GM19397 (cell line): ENCODE results near the gene FCHSD1.

Source experiments
- ATAC-seq: cut with Tn5 transposase; IDR thresholded peaks from one replicate; pipeline ENCODE4 v1.9.1; 2021; ENCODE audit warnings: mild to moderate bottlenecking, moderate library complexity; ENCODE audit not compliant: unreplicated experiment

Gene FCHSD1

GRCh38 chr5:141650851-141651727 is at the start of gene FCHSD1:
TSS of gene FCHSD1 (minus strand) at chr5:141651418. CDS start at chr5:141651368, 50 bp downstream.
- ATAC-seq, result peak; percentile 97

GRCh38 chr5:141697586-141697985 is 46.4 kb upstream of the FCHSD1 start:
- no peak for ATAC-seq

- ATAC-seq, result no peak
These were observed 45.2 kb upstream of the FCHSD1 start for GRCh38 chr5:141696431-141696830.

- ATAC-seq, result no peak
These were observed 44.5 kb upstream of the FCHSD1 start for GRCh38 chr5:141695627-141696215.

- ATAC-seq, result no peak
These were observed 43.3 kb upstream of the FCHSD1 start for GRCh38 chr5:141694479-141694878.

GRCh38 chr5:141692919-141693725 is 41.9 kb upstream of the FCHSD1 start:
- no peak for ATAC-seq

GRCh38 chr5:141692533-141692888 is 41.3 kb upstream of the FCHSD1 start:
- no peak for ATAC-seq

- peak; percentile 69 for ATAC-seq
These were observed 40.8 kb upstream of the FCHSD1 start for GRCh38 chr5:141691867-141692532.

GRCh38 chr5:141691286-141691866 is 40.2 kb upstream of the FCHSD1 start:
- ATAC-seq, result no peak

GRCh38 chr5:141686648-141687416 is 35.6 kb upstream of the FCHSD1 start:
- ATAC-seq, result no peak

GRCh38 chr5:141685591-141685990 is 34.4 kb upstream of the FCHSD1 start:
- no peak for ATAC-seq

- ATAC-seq, result no peak
These were observed 32.5 kb upstream of the FCHSD1 start for GRCh38 chr5:141683596-141684141.

- ATAC-seq, result no peak
These were observed 30.8 kb upstream of the FCHSD1 start, which contains the start of gene ARAP3 for GRCh38 chr5:141681695-141682641. TSS of gene ARAP3 (minus strand) at chr5:141682230. CDS start at chr5:141680486, 1,744 bp downstream.

GRCh38 chr5:141681295-141681694 is 30.1 kb upstream of the FCHSD1 start:
- ATAC-seq, result no peak

- ATAC-seq, result no peak
These were observed 29.6 kb upstream of the FCHSD1 start for GRCh38 chr5:141680751-141681201.

- ATAC-seq, result no peak
These were observed 29.0 kb upstream of the FCHSD1 start for GRCh38 chr5:141680178-141680577.

- ATAC-seq, result no peak
These were observed 26.2 kb upstream of the FCHSD1 start for GRCh38 chr5:141677415-141677814.

GRCh38 chr5:141675672-141676071 is 24.5 kb upstream of the FCHSD1 start:
- no peak for ATAC-seq
